Neutrophil (primary cell): ENCODE data around the gene ZFAND2A.

Source experiments
- H3K27ac ChIP-seq: fragments of 200-600 bp; sonication (generic); 2 replicates; pipeline ENCODE4 v1.5.1; 2016; ENCODE audit warnings: mild to moderate bottlenecking, moderate library complexity
- H3K27me3 ChIP-seq: fragments of 200-600 bp; sonication (generic); 2 replicates; pipeline ENCODE4 v1.6.0; 2016; ENCODE audit warnings: mild to moderate bottlenecking
- H3K36me3 ChIP-seq: fragments of 200-600 bp; sonication (generic); 2 replicates; pipeline ENCODE4 v1.5.1; 2017
- H3K4me1 ChIP-seq, 2 experiments: fragments of 200-600 bp in 1 of 2; sonication (generic) in 1 of 2; 1 replicate in 1 of 2; 2 replicates in 1 of 2; pipeline versions ENCODE4 v1.5.1 to v1.6.1; 2013 to 2016; ENCODE audit warnings: low read depth in 1 of 2, low read length in 1 of 2, mild to moderate bottlenecking in 1 of 2, moderate library complexity in 1 of 2; ENCODE audit not compliant: control insufficient read depth in 1 of 2, insufficient read depth in 1 of 2
- H3K4me3 ChIP-seq, 2 experiments: fragments of 200-600 bp in 1 of 2; sonication (generic) in 1 of 2; 1 replicate in 1 of 2; 2 replicates in 1 of 2; pipeline ENCODE4 v1.5.1; 2013 to 2016; ENCODE audit warnings: low read depth in 1 of 2, low read length in 1 of 2, mild to moderate bottlenecking in 1 of 2, moderate library complexity in 1 of 2
- H3K9me3 ChIP-seq: fragments of 200-600 bp; sonication (generic); 2 replicates; pipeline ENCODE4 v1.5.1; 2016
- TF ChIP-seq, protein P1 (sequence below): fragments of 200-600 bp; sonication (generic); IDR thresholded peaks from 2 replicates; pipeline ENCODE4 v1.5.1; 2016; ENCODE audit warnings: antibody characterized with exemption

ZFAND2A gene

DNA sequence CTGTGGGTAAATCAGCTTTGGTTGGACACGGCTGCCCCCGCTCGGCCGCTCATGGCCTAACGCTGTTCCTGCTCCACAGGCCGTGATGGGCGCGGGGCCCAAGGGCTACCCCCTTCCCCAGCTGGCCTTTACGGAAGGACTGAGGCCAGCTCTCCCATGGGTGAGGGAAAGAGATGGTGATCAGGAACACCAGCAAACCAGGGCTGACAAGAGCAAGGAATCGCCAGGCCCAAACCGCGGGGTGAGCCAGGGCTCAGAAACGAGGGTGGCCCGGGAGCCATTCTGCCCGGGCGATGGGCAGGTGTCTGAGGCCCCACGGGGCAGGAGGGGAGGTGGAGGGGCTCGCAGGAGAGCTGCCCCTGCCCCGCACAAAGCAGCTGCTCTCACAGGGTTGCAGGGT lies 45.5 kb downstream of the ZFAND2A start:
- TF ChIP-seq, protein P1, sequence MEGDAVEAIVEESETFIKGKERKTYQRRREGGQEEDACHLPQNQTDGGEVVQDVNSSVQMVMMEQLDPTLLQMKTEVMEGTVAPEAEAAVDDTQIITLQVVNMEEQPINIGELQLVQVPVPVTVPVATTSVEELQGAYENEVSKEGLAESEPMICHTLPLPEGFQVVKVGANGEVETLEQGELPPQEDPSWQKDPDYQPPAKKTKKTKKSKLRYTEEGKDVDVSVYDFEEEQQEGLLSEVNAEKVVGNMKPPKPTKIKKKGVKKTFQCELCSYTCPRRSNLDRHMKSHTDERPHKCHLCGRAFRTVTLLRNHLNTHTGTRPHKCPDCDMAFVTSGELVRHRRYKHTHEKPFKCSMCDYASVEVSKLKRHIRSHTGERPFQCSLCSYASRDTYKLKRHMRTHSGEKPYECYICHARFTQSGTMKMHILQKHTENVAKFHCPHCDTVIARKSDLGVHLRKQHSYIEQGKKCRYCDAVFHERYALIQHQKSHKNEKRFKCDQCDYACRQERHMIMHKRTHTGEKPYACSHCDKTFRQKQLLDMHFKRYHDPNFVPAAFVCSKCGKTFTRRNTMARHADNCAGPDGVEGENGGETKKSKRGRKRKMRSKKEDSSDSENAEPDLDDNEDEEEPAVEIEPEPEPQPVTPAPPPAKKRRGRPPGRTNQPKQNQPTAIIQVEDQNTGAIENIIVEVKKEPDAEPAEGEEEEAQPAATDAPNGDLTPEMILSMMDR, result no peak
- Histone ChIP-seq H3K4me3 (no peak overlapping the region), H3K27ac (no peak overlapping the region), H3K27me3 (no peaks in the 10 kb centered on the region), H3K36me3 (no peaks in the 10 kb centered on the region), H3K9me3 (no peaks in the 10 kb centered on the region), H3K4me1 (no peaks in the 10 kb centered on the region)

DNA sequence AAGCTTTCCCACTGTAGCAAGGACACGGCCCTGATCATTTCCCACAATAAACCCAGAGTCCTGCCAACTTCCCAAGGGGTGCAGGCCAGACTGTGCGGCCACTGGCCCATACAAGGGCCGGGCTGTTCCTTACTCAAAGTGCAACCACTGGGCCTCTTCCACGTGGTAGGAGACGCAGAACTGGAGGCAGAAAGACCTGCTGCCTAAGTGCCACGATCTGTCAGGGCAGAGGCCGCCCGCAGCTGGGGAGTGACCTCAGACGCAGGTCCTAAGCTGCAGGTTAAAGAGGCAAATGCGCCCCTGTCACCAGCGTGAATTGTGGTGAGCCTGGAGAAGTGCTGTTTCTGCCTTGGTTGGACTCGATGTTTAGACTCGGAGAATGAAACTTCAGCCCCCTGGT lies 45.9 kb downstream of the ZFAND2A start:
- no peaks in the 10 kb centered on the region for H3K36me3 ChIP-seq
- H3K27ac ChIP-seq, result no peak overlapping the region
- no peaks in the 10 kb centered on the region for H3K27me3 ChIP-seq
- no peak overlapping the region for H3K4me3 ChIP-seq
- H3K4me1 ChIP-seq, result no peaks in the 10 kb centered on the region
- TF ChIP-seq, protein P1, result no peak
- H3K9me3 ChIP-seq, result no peaks in the 10 kb centered on the region

DNA sequence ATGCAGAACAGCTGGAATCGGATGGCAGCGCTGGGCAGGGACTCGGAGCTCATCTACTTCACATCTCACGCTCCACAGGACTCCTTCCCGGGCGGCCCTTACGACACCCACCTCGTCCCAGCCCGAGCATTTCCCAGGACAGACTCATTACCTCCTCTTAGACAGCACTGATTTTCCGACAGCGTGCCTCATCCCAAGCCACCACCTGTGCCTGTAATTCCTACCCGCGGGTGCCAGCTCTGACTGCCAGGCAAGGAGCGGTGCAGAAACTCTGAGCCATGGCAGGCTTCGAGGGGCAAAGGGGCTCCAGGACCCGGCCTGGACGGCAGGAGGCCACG lies 46.5 kb downstream of the ZFAND2A start:
- Histone ChIP-seq H3K27ac (no peak overlapping the region), H3K27me3 (peaks cover 2% of the 10 kb centered on the region), H3K9me3 (no peaks in the 10 kb centered on the region), H3K36me3 (no peaks in the 10 kb centered on the region), H3K4me1 (no peaks in the 10 kb centered on the region), H3K4me3 (no peak overlapping the region)
- TF ChIP-seq, protein P1, result no peak

DNA sequence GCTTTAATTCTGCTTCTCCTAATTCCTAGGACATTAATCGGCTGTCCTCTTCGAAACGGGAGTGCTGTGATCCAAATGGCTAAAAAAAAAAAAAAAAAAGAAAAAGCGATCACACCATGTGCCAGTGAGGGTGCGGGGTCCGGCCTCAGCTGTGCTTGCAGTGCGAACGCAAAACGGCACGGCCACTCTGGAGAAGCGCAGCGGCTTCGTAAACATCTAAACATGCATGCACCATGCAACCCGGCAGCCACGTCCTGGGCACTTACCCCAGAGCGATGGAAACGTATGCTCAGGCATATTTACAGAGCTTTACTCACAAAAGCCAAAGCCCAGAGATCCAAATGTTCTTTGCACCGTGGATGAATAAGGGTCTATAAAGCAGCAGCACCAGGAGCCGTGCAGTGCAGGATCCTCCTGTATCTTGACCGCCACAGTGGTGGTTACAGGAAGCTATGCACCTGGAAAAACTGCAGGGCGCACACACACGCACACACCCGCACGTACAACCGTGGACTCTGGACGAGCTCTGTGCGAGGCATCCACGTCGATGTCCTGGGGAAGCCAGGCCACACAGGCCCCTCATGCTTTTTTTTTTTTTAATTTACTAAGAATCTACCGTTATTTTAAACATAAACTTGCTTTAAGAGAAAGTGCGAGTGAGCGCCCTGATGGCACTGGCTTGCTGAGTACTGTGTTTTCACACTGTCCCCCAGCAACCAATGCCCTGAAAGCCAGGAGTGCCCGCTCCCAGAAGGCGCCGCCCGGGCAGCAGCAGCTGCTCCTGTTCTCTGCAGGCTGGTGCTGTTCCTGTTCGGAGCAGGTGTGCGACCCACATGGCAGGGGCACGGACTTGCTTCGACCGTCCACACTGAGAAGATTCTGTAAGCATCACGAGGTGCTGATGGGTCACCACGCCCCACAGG lies 47.1 kb downstream of the ZFAND2A start:
- Histone ChIP-seq H3K27me3 (peaks cover 6% of the 10 kb centered on the region), H3K4me1 (no peaks in the 10 kb centered on the region), H3K36me3 (no peaks in the 10 kb centered on the region), H3K27ac (no peak overlapping the region), H3K9me3 (no peaks in the 10 kb centered on the region), H3K4me3 (no peak overlapping the region)
- TF ChIP-seq, protein P1, result no peak

DNA sequence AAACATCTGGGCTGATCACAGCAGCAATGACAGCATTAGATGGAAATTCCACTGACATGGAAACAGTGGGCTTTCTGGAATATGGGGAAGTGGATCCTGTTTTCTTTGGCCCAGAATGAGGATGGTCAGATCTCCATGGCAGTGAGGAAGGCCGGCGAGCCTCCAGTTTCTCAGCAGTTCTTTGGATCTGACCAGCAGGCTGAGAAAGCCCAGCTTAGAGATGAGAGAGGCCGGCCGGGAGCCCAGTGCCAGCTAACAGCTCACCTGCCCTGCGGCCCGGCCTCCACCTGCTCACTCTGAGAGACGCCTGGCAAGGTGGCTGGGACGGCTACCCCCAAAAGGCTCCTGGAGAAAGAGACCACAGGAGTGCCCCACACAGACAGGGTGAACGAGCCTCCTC lies 47.9 kb downstream of the ZFAND2A start:
- TF ChIP-seq, protein P1, result no peak
- no peak overlapping the region for H3K4me3 ChIP-seq
- no peak overlapping the region for H3K27ac ChIP-seq
- H3K27me3 ChIP-seq, result peaks cover 10% of the 10 kb centered on the region
- no peaks in the 10 kb centered on the region for H3K36me3 ChIP-seq
- H3K9me3 ChIP-seq, result no peaks in the 10 kb centered on the region
- no peaks in the 10 kb centered on the region for H3K4me1 ChIP-seq
